HuH-7.5 (cell line): ENCODE data around the gene RERE.

Experiments used
- DNase-seq: peaks from one replicate; pipeline ENCODE4 v3.0.0; 2011; ENCODE audit warnings: low spot score

Gene RERE

DNA sequence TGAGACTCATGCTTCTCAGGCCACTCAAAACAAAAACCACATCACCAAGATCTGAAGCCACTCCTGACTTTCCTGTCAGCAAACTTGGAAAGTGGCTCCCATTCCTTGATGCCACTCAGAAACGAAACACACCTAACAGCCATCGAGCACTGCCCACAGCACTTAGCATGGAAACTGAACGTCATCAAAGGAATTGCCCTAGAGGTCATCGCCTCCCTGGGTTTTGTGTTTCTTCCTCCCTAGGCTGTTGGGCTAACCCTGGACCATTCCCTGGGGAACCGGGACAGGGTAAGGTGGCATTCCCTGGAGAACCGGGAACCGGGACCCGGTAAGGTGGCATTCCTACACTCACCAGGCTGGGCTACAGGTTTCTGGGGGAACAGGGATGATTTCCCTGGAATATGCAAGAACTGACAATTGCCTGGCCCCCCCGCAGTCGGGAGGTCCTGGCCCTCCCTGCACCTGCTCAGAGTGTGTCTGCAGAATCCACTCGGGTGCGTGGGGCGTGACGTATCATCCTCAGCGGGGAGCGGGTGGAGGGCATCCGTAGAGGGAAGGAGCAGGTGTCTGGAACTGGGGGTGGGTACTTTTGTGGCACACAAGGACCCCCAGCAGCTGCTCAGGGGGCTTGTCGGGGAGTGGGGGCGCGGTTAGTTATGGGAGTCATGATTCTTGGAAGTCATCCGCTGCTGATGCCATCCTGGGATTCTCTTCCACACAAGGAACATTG is 469.2 kb downstream of the RERE start:
- no peak for DNase-seq

GRCh38 chr1:8347635-8348034 is 469.8 kb downstream of the RERE start:
- no peak for DNase-seq

DNA sequence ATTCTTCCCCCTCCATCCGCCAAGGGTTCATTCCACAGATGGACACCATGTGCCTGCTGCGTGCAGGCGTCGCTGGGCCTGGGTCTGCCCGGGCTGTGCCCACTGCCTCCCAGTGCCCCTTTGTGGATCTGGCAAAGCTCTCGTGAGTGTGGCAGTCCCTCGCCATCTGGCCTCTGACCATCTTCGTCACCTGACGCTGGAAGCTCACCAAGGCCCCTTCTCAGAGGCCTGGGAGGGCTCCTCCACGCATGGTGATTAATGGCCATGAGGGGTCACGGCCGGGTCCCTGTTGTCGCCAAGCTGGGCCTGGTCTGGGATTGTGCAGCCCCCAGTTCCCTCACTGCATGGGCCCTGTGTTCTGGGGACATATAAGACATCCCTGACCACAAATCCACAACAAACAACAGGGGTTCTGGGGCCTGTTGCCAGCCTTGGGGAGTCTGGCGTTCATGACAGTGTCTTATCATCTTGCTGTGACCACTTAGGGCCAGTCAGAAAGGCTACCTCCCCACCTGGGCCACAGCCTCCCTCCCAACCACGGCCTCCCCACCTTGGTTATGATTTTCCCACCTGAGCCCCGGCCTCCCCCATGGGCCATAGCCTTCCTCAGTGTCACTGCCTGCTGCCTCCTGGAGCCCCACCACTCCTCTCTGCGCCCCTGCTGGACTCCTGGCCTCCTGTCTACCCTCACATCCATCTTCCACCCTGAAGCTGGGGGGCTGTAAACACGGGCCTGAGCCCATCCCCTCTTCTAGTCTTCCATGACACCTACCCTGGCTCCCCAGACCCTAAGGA is 471.6 kb downstream of the RERE start:
- DNase-seq: no peak

DNA sequence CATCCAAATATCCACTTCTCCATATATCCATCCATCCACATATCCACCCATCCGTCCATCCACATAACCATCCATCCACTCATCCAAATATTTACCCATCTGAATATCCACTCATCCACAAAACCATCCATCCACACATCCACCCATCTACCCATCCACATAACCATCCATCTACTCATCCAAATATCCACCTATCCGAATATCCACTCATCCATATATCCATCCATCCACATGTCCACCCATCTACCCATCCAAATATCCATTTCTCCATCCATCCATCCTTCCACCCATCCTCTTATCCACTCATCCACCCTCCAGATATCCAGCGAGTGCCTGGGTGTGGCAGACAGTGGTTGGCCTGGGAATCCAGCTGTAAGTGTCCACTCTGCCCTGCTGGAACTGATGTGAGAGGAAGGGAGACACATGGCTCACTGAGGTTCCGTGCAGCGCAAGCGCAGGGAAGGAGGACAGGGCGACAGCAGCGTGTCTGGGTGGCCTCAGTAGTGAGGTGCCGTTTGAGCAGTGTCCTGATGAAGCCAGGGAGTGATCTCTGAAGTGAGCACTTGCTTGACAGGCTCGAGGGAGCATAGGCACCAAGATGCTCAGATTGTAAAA is 472.4 kb downstream of the RERE start:
- no peak for DNase-seq

GRCh38 chr1:8343464-8344001 is 473.9 kb downstream of the RERE start:
- no peak for DNase-seq

GRCh38 chr1:8343044-8343443 is 474.4 kb downstream of the RERE start:
- no peak for DNase-seq

DNA sequence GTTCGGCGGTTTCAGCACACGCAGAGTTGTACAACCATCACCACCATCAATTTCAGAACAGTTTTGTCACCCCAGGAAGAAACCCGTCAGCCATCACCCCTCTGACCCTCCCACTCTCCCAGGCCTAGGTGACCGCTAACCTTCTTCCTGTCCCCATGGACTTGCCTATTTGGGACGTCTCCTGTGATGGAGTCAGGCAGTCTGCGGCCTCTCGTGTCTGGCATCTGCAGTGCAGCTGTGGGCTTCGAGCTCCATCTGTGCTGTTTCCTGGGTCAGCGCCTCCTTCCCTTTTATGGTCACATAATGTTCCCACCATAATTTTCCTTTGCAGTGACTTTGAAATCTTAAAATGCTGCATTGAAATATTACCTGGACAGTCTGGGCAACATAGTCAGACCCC is 475.1 kb downstream of the RERE start:
- no peak for DNase-seq

DNA sequence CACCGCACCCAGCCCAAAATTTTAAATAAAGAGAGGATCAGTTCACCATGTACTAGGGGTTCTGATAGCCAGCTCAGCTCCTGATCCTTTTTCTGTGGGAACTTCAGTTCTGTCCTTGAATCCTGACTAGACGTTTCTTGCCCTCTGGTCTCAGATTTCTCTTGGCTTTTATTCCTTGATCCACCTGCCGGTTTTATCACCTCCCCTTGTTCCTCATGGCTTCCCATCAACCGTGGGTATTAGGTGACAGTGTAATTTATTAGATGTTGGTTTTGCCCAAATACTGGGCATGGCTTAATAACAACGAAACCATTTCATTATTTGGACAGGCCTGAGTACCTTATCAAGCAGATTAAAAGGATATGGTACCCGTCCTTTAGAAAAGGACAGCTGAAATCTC is 477.0 kb downstream of the RERE start:
- no peak for DNase-seq

GRCh38 chr1:8339203-8339600 is 478.2 kb downstream of the RERE start:
- no peak for DNase-seq

- no peak for DNase-seq
These were observed 478.8 kb downstream of the RERE start for GRCh38 chr1:8338526-8339202.

- DNase-seq: no peak
These were observed 479.5 kb downstream of the RERE start for GRCh38 chr1:8337776-8338525.

DNA sequence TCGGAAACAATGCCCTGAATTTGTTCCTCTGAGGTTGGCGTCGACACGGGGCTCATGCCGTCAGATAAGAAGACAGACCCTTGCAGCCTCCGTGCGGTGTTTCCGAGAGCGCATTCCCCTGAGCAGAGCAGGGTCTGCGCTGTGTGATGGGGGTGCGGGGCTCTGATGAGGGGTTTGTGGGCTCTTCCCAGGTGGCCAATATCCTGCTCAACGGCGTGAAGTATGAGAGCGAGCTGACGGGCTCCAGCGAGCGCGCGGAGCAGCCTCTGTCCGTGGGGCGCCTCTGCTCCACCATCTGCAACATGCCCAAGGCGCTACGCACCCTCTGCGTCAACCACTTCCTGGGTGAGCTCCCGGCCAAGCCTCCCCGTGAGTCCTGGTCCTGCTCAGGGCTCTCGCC is 482.2 kb downstream of the RERE start:
- no peak for DNase-seq

GRCh38 chr1:8334106-8334851 is 483.2 kb downstream of the RERE start:
- no peak for DNase-seq

- no peak for DNase-seq
These were observed 484.0 kb downstream of the RERE start for GRCh38 chr1:8333246-8333987.

DNA sequence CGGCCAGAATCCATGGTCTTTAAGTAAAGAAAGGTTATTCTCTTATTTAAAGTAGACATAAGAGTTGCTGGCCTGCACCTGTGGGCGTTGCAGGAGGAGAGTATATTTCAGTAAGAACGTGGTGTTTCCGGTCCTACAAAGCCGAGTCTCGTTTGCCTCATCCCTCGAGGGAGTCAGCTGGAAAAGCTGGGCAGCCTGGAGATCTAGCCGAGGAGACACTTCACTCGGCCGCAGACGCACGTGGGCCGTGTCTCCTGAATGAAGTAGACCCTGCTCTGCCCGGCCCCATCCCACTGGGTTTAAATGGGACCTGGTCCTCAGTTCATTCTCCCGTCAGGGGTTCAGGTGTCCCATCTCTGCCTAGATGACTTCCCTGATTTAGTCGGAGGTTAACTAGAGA is 484.6 kb downstream of the RERE start:
- DNase-seq: no peak

- DNase-seq: no peak
These were observed 486.9 kb downstream of the RERE start for GRCh38 chr1:8330271-8331125.

- DNase-seq: no peak
These were observed 487.6 kb downstream of the RERE start for GRCh38 chr1:8329858-8330257.

DNA sequence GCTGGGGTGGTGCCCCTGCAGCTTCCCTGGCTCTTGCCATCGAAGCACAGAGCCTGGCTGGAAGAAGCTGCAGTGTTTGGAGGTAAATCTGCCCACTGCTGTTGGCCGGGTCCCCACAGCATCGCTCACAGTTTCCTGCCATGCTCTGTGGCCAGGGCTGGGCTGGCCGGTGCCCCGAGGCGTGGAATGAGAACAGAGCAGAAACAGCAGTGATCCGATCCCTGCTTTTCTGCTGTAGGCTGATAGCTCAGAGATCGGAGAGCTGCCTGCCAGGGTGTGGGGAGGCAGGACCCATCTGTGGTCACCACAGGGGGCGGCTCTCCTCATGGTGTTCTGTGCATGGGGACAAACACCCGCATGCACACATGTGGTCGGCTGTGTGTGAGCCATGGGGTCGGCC is 488.0 kb downstream of the RERE start:
- no peak for DNase-seq

DNA sequence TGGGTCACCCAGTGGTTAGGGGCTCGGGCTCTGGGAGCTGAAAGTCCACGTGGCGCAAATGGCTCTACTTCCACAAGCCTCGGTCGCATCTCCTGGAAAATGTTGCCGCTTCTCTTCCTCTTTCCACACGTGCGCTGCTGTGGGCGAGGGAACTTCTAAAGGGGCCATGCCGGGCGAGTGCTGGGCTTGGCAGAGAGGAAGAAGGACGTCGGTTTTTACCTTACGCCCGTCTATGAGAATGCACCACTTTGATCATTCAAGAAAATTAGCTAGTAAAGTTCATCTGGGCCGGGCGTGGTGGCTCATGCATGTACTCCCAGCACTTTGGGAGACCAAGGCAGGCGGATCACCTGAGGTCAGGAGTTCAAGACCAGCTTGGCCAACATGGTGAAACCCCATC is 489.2 kb downstream of the RERE start:
- DNase-seq: no peak
